HepG2 (cell line): ENCODE results near the gene TMCC1. TPM values are rescaled to one million over a fixed set of nuclear protein-coding genes. Genes with fewer than 3 reads are reported as not detected.
A peak's percentile ranks its signal among the peaks of the same experiment; 100 is the strongest.

Source experiments
- ATF2 ChIP-seq: sonication (generic); formaldehyde crosslinking; IDR thresholded peaks from 2 replicates; pipeline ENCODE4 v1.4.0; 2020; ENCODE audit warnings: missing genetic modification reagents
- EP300 ChIP-seq, 3 experiments: sonication (generic) in 1 of 3; formaldehyde crosslinking in 1 of 3; IDR thresholded peaks; 2 replicates each; pipeline versions ENCODE4 v1.5.1 to v1.6.1; 2011 to 2020; ENCODE audit warnings: low read depth in 2 of 3, low read length in 2 of 3, borderline replicate concordance in 1 of 3, improper control_type of control experiment in 1 of 3, mild to moderate bottlenecking in 1 of 3, missing genetic modification reagents in 1 of 3, moderate library complexity in 1 of 3
- FOXP4 ChIP-seq: sonication (generic); formaldehyde crosslinking; IDR thresholded peaks from 2 replicates; pipeline ENCODE4 v1.4.0; 2020; ENCODE audit warnings: missing genetic modification reagents
- GFI1 ChIP-seq: sonication (generic); formaldehyde crosslinking; IDR thresholded peaks from 2 replicates; pipeline ENCODE4 v1.5.0; 2020; ENCODE audit warnings: missing genetic modification reagents, mild to moderate bottlenecking, borderline replicate concordance
- HBP1 ChIP-seq: IDR thresholded peaks from 2 replicates; pipeline ENCODE4 v1.6.1; 2016; ENCODE audit warnings: low read depth, control low read depth
- HINFP ChIP-seq: sonication (generic); formaldehyde crosslinking; IDR thresholded peaks from 2 replicates; pipeline ENCODE4 v1.4.0; 2020; ENCODE audit warnings: low read depth, mild to moderate bottlenecking, missing genetic modification reagents
- NFRKB ChIP-seq: fragments of 450-650 bp; IDR thresholded peaks from 2 replicates; pipeline ENCODE4 v1.6.1; 2017
- TEF ChIP-seq: sonication (generic); formaldehyde crosslinking; IDR thresholded peaks from 2 replicates; pipeline ENCODE4 v1.5.0; 2020; ENCODE audit warnings: missing genetic modification reagents
- THRA ChIP-seq: sonication (generic); formaldehyde crosslinking; IDR thresholded peaks from 2 replicates; pipeline ENCODE4 v1.4.0; 2020; ENCODE audit warnings: missing genetic modification reagents, borderline replicate concordance
- ZBTB1 ChIP-seq: sonication (generic); formaldehyde crosslinking; IDR thresholded peaks from 2 replicates; pipeline ENCODE4 v1.4.0; 2020; ENCODE audit warnings: missing genetic modification reagents, borderline replicate concordance
- ZKSCAN1 ChIP-seq: fragments of 150-350 bp; IDR thresholded peaks from 2 replicates; pipeline ENCODE4 v1.6.1; 2014; ENCODE audit warnings: low read length
- ZMYM2 ChIP-seq: sonication (generic); formaldehyde crosslinking; IDR thresholded peaks from 2 replicates; pipeline ENCODE4 v1.8.0; 2022; ENCODE audit warnings: mild to moderate bottlenecking, missing genetic modification reagents
- ZNF567 ChIP-seq: sonication (generic); formaldehyde crosslinking; IDR thresholded peaks from 2 replicates; pipeline ENCODE4 v1.8.1; 2023; ENCODE audit warnings: mild to moderate bottlenecking, missing genetic modification reagents, borderline replicate concordance
- ZNF7 ChIP-seq: IDR thresholded peaks from 2 replicates; pipeline ENCODE4 v1.6.1; 2016; ENCODE audit warnings: missing biosample characterization, missing genetic modification reagents
- ZNF770 ChIP-seq: sonication (generic); formaldehyde crosslinking; IDR thresholded peaks from 2 replicates; pipeline ENCODE4 v1.5.0; 2020; ENCODE audit warnings: mild to moderate bottlenecking, missing genetic modification reagents
- polyA plus RNA-seq, 8 experiments: library from polyadenylated mRNA; depleted of rRNA in 3 of 8; stranded (reverse) in 7 of 8; unstranded in 1 of 8; fragments of >200 nt; fragmentation: Illumina TruSeq in 4 of 8; extraction: Trizol in 4 of 8; gene quantifications; 2 replicates each; pipeline versions ENCODE4 v1.2.1 to v1.2.3, GENCODE V29; 2011 to 2016; ENCODE audit warnings: low read depth in 4 of 8, missing spikeins in 1 of 8, mixed read lengths in 1 of 8; ENCODE audit not compliant: insufficient read depth in 1 of 8
- total RNA-seq, 5 experiments: library from RNA; depleted of rRNA; stranded (reverse); fragments of >200 nt; fragmentation: Illumina TruSeq; extraction: Trizol; gene quantifications; 2 replicates each; pipeline ENCODE4 v1.2.3, GENCODE V29; 2016; ENCODE audit warnings: low read depth in 1 of 5

The TMCC1 gene
- total and polyA plus RNA-seq, 2 of the 13 experiments (the other 11 are each of a cell fraction or from before 2014, with no cell fraction given): 12.1 to 264 TPM

GRCh38 chr3:129892857-129893580, 492 bp downstream of the TMCC1 start (continued):
- TF ChIP-seq HINFP: peak; percentile 95
- no peak for TF ChIP-seq ZBTB1
- no peak for TF ChIP-seq NFRKB
- TF ChIP-seq ZNF567 (CRISPR knock-in tag): peak; percentile 63; the same call in 1 of the 2 replicates
- no peak for TF ChIP-seq HBP1
- no peak for TF ChIP-seq ZMYM2
- no peak for TF ChIP-seq FOXP4 (CRISPR knock-in tag)
- TF ChIP-seq EP300 (IDR thresholded peaks at IDR 0.05; ENCODE audit: low read depth in 2 of 2, low read length in 2 of 2): no peak
- no peak for TF ChIP-seq EP300 (CRISPR knock-in tag; IDR thresholded peaks at IDR 0.05; ENCODE audit: borderline replicate concordance)
- no peak for TF ChIP-seq GFI1 (CRISPR knock-in tag)
- no peak for TF ChIP-seq ZKSCAN1
- no peak for TF ChIP-seq ATF2 (CRISPR knock-in tag)
- TF ChIP-seq TEF (CRISPR knock-in tag): no peak
- TF ChIP-seq ZNF770 (CRISPR knock-in tag): peak; percentile 40; the same call in 1 of the 2 replicates
- no peak for TF ChIP-seq ZNF7 (CRISPR knock-in tag)
- TF ChIP-seq THRA (CRISPR knock-in tag): no peak; the same call in 1 of the 2 replicates
